Ascending aorta (tissue), 2 donors: ENCODE measurements around the gene C16orf82. TPM values are rescaled to one million over a fixed set of nuclear protein-coding genes. Genes with fewer than 3 reads are reported as not detected.

Source experiments
- DNase-seq, 2 donors: peaks; one replicate each; pipeline ENCODE4 v3.0.0-alpha.2; 2019; ENCODE audit warnings: low spot score in 2 of 2
- H3K27ac ChIP-seq, 2 donors: fragments of 200-600 bp; sonication (generic); one replicate each; pipeline ENCODE4 v1.5.1; 2016 to 2017; ENCODE audit warnings: mild to moderate bottlenecking in 1 of 2
- H3K27me3 ChIP-seq: fragments of 200-600 bp; sonication (generic); one replicate; pipeline ENCODE4 v1.5.1; 2017
- H3K36me3 ChIP-seq, 2 donors: fragments of 200-600 bp; sonication (generic); one replicate each; pipeline ENCODE4 v1.5.1; 2016
- H3K4me1 ChIP-seq, 2 donors: fragments of 200-600 bp; sonication (generic); one replicate each; pipeline ENCODE4 v1.5.1; 2016 to 2017; ENCODE audit warnings: mild to moderate bottlenecking in 1 of 2
- H3K4me3 ChIP-seq, 2 donors: fragments of 200-600 bp; sonication (generic); one replicate each; pipeline ENCODE4 v1.5.1; 2016 to 2017; ENCODE audit warnings: mild to moderate bottlenecking in 1 of 2
- H3K9me3 ChIP-seq, 2 donors: fragments of 200-600 bp; sonication (generic); one replicate each; pipeline ENCODE4 v1.5.1; 2016
- CTCF ChIP-seq, 3 experiments: fragments of 200-600 bp in 2 of 3; fragments of 450-650 bp in 1 of 3; sonication (generic) in 2 of 3; IDR thresholded peaks; one replicate each; pipeline ENCODE4 v1.5.1; 2016 to 2019; ENCODE audit warnings: antibody characterized with exemption in 3 of 3, mild to moderate bottlenecking in 1 of 3, moderate library complexity in 1 of 3
- intact Hi-C: fragments of 100-400 bp; cut with DNase I; formaldehyde crosslinking; loops from one replicate; pipeline ENCODE4 v1.15.1; 2023
- total RNA-seq: library from RNA; depleted of rRNA; stranded (reverse); fragments of >200 nt; gene quantifications from one replicate; pipeline ENCODE4 v1.1.0, GENCODE V29; 2016

Gene C16orf82
- total RNA-seq, 1 donor from 2014 or later: not detected

GRCh38 chr16:27028591-27029110 lies 38.1 kb upstream of the C16orf82 start:
- intact Hi-C loops: no loop called here
- no peak for DNase-seq

GRCh38 chr16:27029525-27029924 lies 37.2 kb upstream of the C16orf82 start:
- DNase-seq: no peak
- no peaks in the 10 kb centered on the region for H3K4me1 ChIP-seq
- intact Hi-C loops: no loop called here
- H3K36me3 ChIP-seq: no peaks in the 10 kb centered on the region
- H3K4me3 ChIP-seq: no peak overlapping the region
- no peak for TF ChIP-seq CTCF (IDR thresholded peaks at IDR 0.05)
- no peaks in the 10 kb centered on the region for H3K9me3 ChIP-seq
- no peaks in the 10 kb centered on the region for H3K27me3 ChIP-seq
- H3K27ac ChIP-seq: no peak overlapping the region

More at GRCh38 chr16:27028591-27029110, 38.1 kb upstream of the C16orf82 start:
- Histone ChIP-seq H3K27me3 (no peaks in the 10 kb centered on the region), H3K27ac (no peak overlapping the region), H3K36me3 (no peaks in the 10 kb centered on the region), H3K9me3 (no peaks in the 10 kb centered on the region), H3K4me3 (no peak overlapping the region), H3K4me1 (no peaks in the 10 kb centered on the region)
- TF ChIP-seq CTCF (IDR thresholded peaks at IDR 0.05): no peak

- no peak for DNase-seq
- intact Hi-C loops: no loop called here
- H3K4me1 ChIP-seq: no peaks in the 10 kb centered on the region
- H3K36me3 ChIP-seq: no peaks in the 10 kb centered on the region
- TF ChIP-seq CTCF (IDR thresholded peaks at IDR 0.05): no peak
- H3K9me3 ChIP-seq: no peaks in the 10 kb centered on the region
- H3K27me3 ChIP-seq: no peaks in the 10 kb centered on the region
- no peak overlapping the region for H3K27ac ChIP-seq
- H3K4me3 ChIP-seq: no peak overlapping the region
Measured at GRCh38 chr16:27033281-27033979, 33.3 kb upstream of the C16orf82 start.

- TF ChIP-seq CTCF (IDR thresholded peaks at IDR 0.05): no peak
- no peaks in the 10 kb centered on the region for H3K9me3 ChIP-seq
- intact Hi-C loops: no loop called here
Measured at GRCh38 chr16:27040732-27041131, 26.0 kb upstream of the C16orf82 start.

GRCh38 chr16:27046958-27047518 lies 19.7 kb upstream of the C16orf82 start:
- H3K9me3 ChIP-seq: no peaks in the 10 kb centered on the region
- intact Hi-C loops: no loop called here
- H3K4me1 ChIP-seq: no peaks in the 10 kb centered on the region
- no peak for TF ChIP-seq CTCF (IDR thresholded peaks at IDR 0.05)
- no peaks in the 10 kb centered on the region for H3K27me3 ChIP-seq
- no peak overlapping the region for H3K4me3 ChIP-seq
- DNase-seq: no peak
- H3K36me3 ChIP-seq: no peaks in the 10 kb centered on the region
- no peak overlapping the region for H3K27ac ChIP-seq

More at GRCh38 chr16:27040732-27041131, 26.0 kb upstream of the C16orf82 start:
- Histone ChIP-seq H3K27me3 (no peaks in the 10 kb centered on the region), H3K36me3 (no peaks in the 10 kb centered on the region), H3K4me3 (no peak overlapping the region), H3K4me1 (no peaks in the 10 kb centered on the region), H3K27ac (no peak overlapping the region)
- no peak for DNase-seq
